Activated gamma-delta T cell treated with anti-CD3 and anti-CD28 coated beads, Interleukin-2, amount 50 U/mL, for 16 hours (primary cell): ENCODE measurements around the gene ARHGAP29.

ENCODE experiments used
- DNase-seq: peaks from one replicate; pipeline ENCODE4 v3.0.0-alpha.2; 2020; ENCODE audit warnings: low read depth

The ARHGAP29 gene

GRCh38 chr1:94236013-94236491 lies 1.3 kb downstream of the ARHGAP29 start:
- DNase-seq = no peak

- DNase-seq = no peak
Observed at GRCh38 chr1:94235189-94236012, 2.0 kb downstream of the ARHGAP29 start.

GRCh38 chr1:94234615-94235014 lies 2.8 kb downstream of the ARHGAP29 start:
- DNase-seq = no peak

- DNase-seq = no peak
Observed at GRCh38 chr1:94231746-94232145, 5.6 kb downstream of the ARHGAP29 start.

- no peak for DNase-seq
Observed at GRCh38 chr1:94230920-94231319, 6.5 kb downstream of the ARHGAP29 start.

- DNase-seq = no peak
Observed at GRCh38 chr1:94228640-94229375, 8.6 kb downstream of the ARHGAP29 start.

- no peak for DNase-seq
Observed at GRCh38 chr1:94227624-94228023, 9.8 kb downstream of the ARHGAP29 start.

GRCh38 chr1:94225845-94226244 lies 11.5 kb downstream of the ARHGAP29 start:
- no peak for DNase-seq

GRCh38 chr1:94218332-94218731 lies 19.1 kb downstream of the ARHGAP29 start:
- no peak for DNase-seq

- no peak for DNase-seq
Observed at GRCh38 chr1:94215955-94216354, 21.4 kb downstream of the ARHGAP29 start.

GRCh38 chr1:94209982-94210381 lies 27.4 kb downstream of the ARHGAP29 start:
- DNase-seq = no peak

GRCh38 chr1:94209425-94209824 lies 28.0 kb downstream of the ARHGAP29 start:
- no peak for DNase-seq

- no peak for DNase-seq
Observed at GRCh38 chr1:94207695-94208094, 29.7 kb downstream of the ARHGAP29 start.

- DNase-seq = no peak
Observed at GRCh38 chr1:94205639-94206038, 31.7 kb downstream of the ARHGAP29 start.

- DNase-seq = no peak
Observed at GRCh38 chr1:94202241-94202640, 35.1 kb downstream of the ARHGAP29 start.

- no peak for DNase-seq
Observed at GRCh38 chr1:94199398-94199797, 38.0 kb downstream of the ARHGAP29 start.

GRCh38 chr1:94194079-94194865 lies 43.1 kb downstream of the ARHGAP29 start:
- no peak for DNase-seq

GRCh38 chr1:94193128-94193527 lies 44.3 kb downstream of the ARHGAP29 start:
- no peak for DNase-seq

- no peak for DNase-seq
Observed at GRCh38 chr1:94191216-94191615, 46.2 kb downstream of the ARHGAP29 start.

GRCh38 chr1:94186946-94187345 lies 50.4 kb downstream of the ARHGAP29 start:
- no peak for DNase-seq

GRCh38 chr1:94183197-94183815 lies 54.1 kb downstream of the ARHGAP29 start:
- no peak for DNase-seq

GRCh38 chr1:94182191-94182590 lies 55.2 kb downstream of the ARHGAP29 start:
- DNase-seq = no peak
